ENCODE data around the gene MAGT1.
A peak's percentile ranks its signal among the peaks of the same experiment; 100 is the strongest.
"Not testable (repeated sequence)": the region's sequence is repeated elsewhere in the genome, so short reads cannot be mapped to it uniquely, and the experiment has no call there.

MAGT1 gene

DNA sequence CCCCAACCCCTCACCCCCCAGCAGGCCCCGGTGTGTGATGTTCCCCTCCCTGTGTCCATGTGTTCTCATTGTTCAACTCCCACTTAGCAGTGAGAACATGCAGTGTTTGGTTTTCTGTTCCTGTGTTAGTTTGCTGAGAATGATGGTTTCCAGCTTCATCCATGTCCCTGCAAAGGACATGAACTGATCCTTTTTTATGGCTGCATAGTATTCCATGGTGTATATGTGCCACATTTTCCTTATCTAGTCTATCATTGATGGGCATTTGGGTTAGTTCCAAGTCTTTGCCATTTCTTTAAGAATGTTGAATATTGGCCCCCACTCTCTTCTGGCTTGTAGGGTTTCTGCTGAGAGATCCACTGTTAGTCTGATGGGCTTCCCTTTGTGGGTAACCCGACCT is 73.2 kb downstream of the MAGT1 start:
- not testable (repeated sequence) for DNase-seq

DNA sequence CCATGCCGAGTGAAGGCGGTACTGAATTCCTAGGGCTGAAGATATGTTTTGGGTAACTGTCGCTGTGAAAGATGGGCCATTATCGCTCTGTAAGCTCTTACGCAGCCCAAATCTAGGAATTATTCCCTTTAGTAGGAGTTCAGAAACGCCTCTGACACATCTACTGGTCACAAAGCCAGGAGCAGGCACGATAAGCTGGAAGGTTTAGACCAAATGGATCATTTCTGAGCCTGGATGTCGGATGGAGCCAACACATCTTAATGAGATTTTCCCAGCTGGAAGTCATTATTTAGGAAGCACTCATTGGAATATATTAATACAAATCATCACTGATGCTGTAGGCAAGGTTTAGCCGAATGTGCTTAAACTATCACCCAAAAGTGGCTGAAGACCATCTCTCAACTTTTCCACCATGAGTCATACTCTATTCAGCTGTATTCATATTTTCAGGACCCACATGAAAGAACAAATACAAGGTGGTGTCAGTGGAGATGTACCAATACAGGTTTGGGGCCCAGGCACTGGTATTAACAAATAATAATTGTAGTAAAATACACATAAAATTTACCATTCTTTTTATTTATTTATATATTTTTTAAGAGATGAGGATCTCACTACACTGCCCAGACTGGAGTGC is 75.0 kb downstream of the MAGT1 start:
- DNase-seq, result no peak

DNA sequence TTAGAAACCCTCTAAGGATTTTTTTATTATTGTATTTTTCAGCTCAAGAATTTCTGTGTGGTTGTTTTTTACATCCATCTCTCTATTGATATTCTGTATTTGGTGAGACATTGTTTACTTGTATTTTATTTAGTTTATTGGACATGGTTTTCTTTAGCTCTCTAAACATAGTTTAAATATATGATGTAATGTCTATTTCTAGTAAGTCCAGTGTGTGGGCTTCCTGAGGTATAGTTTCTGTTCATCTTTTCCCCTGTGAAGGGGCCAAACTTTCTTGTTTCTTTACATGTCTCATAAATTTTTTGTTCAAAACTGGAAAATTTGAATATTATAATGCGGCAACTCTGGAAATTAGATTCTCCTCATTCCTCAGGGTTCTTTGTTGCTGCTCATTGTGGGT is 81.0 kb downstream of the MAGT1 start:
- DNase-seq, result no peak

DNA sequence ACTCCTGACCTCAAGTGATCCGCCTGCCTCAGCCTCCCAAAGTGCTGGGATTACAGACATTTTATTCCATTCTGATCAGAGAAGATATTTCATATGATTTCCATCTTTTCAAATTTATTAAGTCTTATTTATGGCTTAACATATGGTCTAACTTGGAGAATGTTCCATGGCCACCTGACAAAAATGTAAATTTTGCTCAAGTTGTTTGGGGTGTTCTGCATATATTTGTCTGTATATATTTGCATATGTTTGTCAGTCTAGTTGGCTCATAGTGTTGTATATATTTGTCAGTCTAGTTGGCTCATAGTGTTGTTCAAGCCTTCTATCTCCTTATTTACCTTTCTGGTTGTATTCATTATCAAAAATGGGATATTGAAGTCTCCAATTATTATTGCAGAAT is 93.0 kb downstream of the MAGT1 start:
- DNase-seq, result no peak

DNA sequence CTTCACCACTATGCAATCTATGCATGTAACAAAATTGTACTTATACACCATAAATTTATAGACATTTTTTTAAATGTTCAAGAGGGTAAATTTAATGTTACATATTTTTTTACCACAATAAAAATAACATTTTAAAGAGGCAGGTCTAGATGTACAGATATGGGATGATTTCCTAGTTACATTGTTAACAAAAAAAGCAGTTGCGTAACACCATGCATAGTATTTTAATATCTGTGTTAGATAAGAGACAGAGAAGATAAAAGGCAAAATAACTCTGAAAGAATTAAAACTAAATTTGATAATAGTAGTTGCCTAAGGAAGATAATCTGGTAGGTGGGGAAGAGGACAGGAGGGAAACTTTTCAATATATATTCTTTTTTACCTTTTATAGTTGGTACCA is 100.1 kb downstream of the MAGT1 start:
- DNase-seq, result no peak

DNA sequence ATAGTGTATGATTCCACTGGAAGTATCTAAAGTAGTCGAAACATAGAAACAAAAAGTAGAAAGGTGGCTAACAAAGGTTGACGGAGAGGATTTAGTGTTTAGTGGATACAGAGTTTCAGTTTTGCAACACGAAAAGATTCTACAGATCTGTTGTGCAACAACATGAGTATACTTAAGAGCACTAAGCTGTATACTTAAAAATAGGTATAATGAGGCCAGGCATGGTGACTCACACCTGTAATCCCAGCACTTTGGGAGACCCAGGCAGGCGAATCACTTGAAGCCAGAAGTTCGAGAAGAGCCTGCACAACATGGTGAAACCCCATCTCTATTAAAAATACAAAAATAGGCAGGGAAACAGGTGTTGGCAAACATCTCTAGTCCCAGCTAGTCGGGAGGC is 101.3 kb downstream of the MAGT1 start:
- DNase-seq, result no peak

DNA sequence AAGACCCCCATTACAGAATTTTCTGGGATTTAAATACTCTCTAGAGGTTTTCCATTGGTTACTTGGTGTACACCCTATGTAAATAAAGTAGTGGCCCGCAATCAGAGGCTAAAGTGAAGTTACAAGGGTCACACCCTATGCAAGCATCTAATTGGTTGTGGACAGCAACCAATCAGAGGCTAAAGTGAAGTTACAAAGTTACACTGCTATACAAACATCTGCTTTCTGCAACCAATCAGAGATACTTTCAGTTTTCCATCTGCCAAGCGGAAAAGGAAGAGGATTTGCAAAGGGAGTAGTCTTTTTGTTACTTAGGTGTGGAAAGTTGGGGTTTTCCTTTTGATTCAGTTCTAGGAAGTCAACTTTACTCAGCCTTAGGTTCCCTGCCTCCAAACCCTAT is 107.2 kb downstream of the MAGT1 start:
- DNase-seq, result no peak

DNA sequence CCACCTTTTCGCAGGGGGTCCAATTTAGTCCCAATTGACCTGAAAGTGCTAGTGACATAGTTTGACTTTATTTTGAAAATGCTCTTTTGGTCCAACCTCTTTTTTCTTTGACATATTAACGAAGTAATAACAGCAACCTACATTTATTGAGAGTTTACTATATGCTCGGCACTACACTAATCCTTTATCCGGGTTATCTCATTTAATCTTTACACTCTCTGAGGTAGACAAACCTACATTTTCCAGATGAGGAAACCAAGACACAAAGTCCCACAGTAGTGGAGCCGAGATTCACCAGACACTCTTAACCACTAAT is 108.9 kb downstream of the MAGT1 start:
- DNase-seq, result no peak

DNA sequence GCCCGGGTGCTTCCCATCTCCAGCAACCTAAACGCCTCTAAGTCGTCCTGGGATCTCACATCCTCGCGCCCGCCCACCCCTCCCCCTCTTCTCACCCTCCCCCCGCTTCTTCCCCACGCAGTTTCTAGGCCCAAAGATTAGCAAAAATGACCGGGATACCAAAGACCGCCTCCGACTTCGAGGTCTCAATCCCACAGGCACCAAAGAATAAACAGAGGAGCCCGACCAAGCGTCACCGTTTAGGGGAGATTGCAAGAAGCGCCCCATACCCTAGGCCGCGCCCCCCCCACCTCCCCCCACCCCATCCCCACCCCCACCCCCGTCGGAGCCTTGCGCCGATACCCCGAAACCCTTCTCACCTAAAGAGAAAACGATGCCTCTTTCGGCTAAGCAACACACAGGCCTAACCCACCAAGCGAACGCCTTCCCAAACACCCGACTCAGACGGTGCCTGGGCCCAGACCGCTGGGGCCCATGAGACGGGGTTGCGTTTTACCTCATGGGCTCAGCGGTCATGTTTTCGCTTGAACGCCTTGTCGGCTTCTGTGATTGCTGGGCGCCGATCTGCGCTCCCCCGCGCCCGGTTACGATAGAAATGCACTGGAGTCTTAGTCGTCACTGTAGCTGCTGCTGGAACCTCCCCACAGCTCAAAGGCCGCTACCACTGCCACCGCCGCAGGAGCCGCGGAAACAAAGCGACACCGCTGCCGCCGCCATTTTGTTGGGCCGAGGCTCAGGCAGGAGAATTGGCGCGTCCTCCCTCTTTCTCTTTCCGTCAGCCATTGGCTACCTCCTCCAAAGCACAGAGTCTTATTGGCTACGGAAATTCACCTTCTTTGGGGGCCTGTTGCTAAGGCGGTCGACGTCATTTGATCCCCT is 109.5 kb downstream of the MAGT1 start, which contains the start of gene ATRX:
Gene ATRX, minus strand, starts transcription at position 731 of the 879 bp plus-strand sequence. Its CDS starts 215 bp downstream, at position 516.
- DNase-seq, result peak; percentile 60 to 92 (median 83)

DNA sequence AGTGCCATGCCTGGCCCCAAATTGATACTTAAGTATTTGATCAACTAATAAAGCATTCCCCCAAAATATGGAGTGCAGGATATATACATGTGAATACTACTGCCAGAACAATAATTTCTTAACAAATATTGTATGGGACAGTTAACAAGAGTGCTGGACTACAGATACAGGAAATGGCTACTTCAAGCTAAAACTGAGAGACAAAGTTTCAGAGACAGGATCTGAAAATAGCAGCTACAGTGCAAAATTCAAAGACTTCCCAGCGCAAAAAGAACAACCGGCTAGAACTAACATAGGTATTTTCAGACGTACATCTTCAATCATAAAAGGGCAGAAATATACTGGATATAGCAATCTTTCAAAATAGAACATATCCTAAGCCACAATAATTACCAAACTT is 115.5 kb downstream of the MAGT1 start:
- no peak for DNase-seq

DNA sequence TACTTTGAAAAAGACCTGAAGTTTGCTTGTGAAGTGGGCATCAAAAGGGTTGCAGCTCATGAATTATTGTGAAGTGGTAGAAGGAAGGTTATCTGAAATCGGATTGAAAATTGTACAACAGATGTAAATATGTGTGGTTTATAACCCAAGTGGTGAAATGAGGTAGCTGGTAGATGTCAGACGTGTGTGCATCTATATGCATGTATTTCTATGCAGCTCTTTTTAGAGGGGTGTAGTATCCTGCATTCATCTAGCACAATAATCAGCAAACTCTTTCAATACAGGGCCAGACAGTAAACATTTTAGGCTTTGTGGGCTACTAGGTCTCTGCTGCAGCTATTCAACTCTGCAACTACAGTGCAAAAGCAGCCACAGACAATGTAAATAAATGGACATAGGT is 118.6 kb downstream of the MAGT1 start:
- DNase-seq, result no peak

Data from NCI-H1417 (cell line).